ENCODE results near the gene MT1F.
"Not testable (repeated sequence)": the region's sequence is repeated elsewhere in the genome, so short reads cannot be mapped to it uniquely, and the experiment has no call there.

The MT1F gene

GRCh38 chr16:56657555-56658326 is at the start of gene MT1F:
MT1F (plus strand) TSS chr16:56657959; CDS start chr16:56658059, 100 bp downstream.
- peak in 1 of 2 donors; percentile 57 for DNase-seq

DNA sequence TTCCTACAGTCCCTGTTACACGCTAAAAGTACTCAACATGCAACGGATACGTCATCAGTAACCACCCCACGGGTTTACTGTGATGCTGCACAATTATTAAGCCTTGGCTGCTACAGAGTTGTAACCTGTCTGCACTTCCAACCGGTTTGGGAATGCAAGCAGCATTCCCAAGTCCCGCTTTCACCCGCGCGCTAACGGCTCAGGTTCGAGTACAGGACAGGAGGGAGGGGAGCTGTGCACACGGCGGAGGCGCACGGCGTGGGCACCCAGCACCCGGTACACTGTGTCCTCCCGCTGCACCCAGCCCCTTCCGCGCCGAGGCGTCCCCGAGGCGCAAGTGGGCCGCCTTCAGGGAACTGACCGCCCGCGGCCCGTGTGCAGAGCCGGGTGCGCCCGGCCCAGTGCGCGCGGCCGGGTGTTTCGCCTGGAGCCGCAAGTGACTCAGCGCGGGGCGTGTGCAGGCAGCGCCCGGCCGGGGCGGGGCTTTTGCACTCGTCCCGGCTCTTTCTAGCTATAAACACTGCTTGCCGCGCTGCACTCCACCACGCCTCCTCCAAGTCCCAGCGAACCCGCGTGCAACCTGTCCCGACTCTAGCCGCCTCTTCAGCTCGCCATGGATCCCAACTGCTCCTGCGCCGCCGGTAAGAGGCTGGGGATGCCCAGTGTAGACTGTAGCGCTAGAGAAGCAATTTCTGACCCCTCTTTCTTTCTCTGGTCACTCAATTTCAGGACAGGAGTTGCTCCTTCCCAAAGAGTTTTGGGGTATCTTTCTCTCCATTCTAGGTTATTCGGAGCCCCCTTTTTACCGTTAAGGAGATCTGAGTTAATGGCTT is 49.5 kb upstream of the MT1F start, which contains the start of gene MT2A:
Gene MT2A, plus strand, starts transcription at position 542 of the 833 bp plus-strand sequence. Its CDS starts 72 bp downstream, at position 614.
- peak; percentile 44 to 91 for DNase-seq

DNA sequence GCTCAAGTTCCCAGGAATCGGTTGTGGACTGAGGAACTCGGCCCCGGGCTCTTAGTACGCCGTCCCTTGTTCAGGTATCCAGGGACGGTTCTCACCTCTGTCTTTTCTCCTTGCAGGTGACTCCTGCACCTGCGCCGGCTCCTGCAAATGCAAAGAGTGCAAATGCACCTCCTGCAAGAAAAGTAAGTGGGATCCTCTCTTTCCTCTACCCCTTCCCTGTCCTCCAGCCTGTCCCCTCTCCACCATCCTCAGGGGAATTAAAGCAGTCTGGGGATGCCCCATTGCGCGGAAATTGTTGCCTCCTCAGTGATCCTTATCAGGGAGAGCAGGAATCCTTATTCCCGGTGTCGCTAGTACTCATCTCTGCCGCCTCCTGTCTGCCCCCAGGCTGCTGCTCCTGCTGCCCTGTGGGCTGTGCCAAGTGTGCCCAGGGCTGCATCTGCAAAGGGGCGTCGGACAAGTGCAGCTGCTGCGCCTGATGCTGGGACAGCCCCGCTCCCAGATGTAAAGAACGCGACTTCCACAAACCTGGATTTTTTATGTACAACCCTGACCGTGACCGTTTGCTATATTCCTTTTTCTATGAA is 48.8 kb upstream of the MT1F start:
- DNase-seq = no peak

GRCh38 chr16:56609463-56609921 is 48.3 kb upstream of the MT1F start:
- DNase-seq = peak; percentile 22 to 94

- DNase-seq = no peak
These were observed 47.6 kb upstream of the MT1F start for GRCh38 chr16:56610017-56610608.

- no peak for DNase-seq
These were observed 47.1 kb upstream of the MT1F start for GRCh38 chr16:56610609-56611111.

GRCh38 chr16:56611281-56611833 is 46.4 kb upstream of the MT1F start:
- no peak for DNase-seq

DNA sequence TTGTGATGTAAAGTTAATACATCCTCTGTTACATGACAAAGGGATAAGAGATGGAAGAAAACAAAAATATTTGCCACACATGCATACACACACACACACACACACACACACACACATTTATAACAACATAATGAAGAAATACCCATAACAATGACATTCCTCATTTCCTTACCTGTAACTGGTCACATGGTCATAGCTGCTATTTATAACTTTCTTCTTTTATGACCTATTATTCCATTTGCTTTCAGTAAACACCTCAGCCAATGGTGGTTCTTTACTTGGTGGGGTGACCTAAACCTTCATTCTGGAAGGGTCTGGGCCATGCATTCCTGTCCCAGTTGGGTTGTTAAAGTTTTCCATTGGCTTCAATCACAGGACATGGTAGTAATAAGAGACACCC is 44.1 kb upstream of the MT1F start:
- no peak for DNase-seq

- DNase-seq = no peak
These were observed 43.2 kb upstream of the MT1F start for GRCh38 chr16:56614549-56614991.

- DNase-seq = no peak
These were observed 42.4 kb upstream of the MT1F start for GRCh38 chr16:56615353-56615752.

DNA sequence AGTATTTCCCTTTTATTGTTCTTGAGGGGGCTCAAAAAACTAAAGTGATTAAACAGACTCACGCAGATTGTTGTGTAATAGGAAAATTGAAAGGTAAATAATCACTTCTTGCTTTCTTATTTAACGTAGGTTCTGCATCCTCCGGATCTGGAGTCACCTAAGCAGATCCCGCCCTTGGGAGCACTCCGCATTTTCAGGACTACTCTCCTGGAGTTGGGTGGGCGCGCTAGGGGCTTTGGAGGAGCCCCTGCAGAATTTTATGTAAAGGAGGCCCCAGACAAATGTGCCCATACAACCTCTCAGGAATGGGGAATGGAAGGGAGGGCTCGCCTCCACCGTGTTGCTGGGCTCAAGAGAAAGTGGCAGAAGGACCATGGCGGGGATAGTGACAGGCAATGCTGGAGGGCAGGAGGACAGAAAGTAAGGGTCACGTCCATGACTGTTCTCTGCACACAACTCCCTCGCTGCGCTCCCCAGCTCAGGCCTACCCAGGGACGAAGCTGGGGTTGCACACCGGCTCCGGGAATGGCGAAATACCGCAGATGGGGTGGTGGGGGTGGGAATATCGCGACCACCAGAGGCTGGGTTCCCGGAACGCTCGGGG is 41.0 kb upstream of the MT1F start:
- no peak for DNase-seq

DNA sequence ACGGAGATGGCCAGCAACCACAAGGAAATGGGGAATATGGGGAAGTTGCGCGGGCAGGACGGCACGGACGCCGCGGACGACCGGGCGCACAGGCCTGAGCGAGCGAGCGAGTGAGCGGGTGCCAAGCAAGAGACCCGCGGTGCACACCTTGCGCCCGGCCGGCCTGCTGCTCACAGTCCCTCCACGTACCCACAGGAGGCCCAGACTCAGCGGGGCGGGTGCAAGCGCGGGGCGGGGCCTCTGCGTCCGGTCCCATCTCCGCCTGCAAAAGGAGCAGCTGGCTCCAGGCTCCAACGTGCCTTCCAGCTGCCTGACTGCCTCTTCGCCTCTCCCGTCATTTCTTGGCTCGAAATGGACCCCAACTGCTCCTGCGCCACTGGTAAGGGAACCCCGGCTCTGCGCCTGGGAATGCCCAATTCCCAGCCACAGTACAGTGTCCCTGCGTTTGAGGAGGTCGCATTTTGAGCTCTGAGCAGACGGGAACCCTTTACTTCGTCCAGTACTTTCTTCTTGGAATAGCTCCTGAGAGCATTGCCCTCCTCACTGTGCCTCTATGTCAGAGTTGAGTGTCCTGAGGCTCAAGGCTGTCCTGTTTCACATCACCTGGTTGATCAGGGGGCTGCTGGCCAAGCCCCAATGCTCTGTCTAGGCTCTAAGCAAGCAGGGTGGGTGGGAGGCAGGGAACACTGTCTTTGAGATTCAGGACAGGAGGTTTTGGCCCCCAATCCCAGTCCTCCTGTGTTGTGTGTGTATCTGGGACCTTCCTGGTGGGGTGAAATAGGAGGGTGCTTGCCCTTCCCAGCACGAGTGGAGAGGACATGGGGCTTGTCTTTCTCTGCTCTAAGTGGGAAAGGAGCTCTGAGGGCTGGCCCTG is 40.3 kb upstream of the MT1F start:
- no peak for DNase-seq

DNA sequence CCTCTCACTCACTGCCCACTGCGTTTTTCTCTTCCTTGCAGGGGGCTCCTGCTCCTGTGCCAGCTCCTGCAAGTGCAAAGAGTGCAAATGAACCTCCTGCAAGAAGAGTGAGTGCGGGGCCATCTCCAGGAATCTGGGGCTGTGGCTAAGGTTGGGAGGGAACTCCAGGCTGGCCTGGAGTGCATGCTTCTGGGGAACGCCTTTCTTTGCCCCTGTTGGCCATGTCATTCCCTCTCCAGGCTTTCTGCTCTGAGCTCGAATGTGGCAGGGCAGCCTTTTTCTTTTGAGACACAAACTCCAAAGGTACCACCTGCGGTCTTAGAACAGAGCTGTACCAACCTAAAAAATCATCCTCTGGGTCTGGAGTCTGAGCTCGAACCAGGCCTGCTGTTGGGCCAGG is 39.6 kb upstream of the MT1F start:
- DNase-seq = no peak

- DNase-seq = no peak
These were observed 37.3 kb upstream of the MT1F start for GRCh38 chr16:56620339-56620897.

- not testable (repeated sequence) for DNase-seq
These were observed 35.9 kb upstream of the MT1F start for GRCh38 chr16:56621665-56622445.

DNA sequence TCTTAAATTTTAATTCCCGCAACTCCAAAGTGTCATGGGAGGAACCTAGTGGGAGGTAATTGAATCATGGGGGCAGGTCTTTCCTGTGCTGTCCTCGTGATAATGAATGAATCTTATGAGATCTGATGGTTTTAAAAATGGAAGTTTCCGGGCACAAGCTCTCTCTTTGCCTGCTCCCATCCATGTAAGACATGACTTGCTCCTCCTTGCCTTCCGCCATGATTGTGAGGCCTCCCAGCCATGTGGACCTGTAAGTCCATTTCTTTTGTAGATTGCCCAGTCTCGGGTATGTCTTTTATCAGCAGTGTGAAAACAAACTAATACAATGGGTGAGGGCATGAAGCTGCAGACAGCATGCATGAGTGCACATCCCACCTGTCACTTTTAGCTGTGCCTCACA is 34.6 kb upstream of the MT1F start:
- not testable (repeated sequence) for DNase-seq

- no peak for DNase-seq
These were observed 34.1 kb upstream of the MT1F start for GRCh38 chr16:56623637-56624036.

GRCh38 chr16:56625140-56625942 is 32.4 kb upstream of the MT1F start, which contains the start of gene MT1E:
MT1E (plus strand) TSS chr16:56625781; CDS start chr16:56625852, 71 bp downstream.
- DNase-seq = peak in 1 of 2 donors; percentile 34

All from bone marrow (tissue), 2 donors.